Gastrocnemius medialis (tissue), 4 donors: Measurements from ENCODE around the gene TNS1. TPM values are rescaled to one million over a fixed set of nuclear protein-coding genes. Genes with fewer than 3 reads are reported as not detected.
A peak's percentile ranks its signal among the peaks of the same experiment; 100 is the strongest.
"Not testable (repeated sequence)": the region's sequence is repeated elsewhere in the genome, so short reads cannot be mapped to it uniquely, and the experiment has no call there.

Experiments
- ATAC-seq, 2 donors: fragments of 150-250 bp; one replicate each; pipeline ENCODE4 v1.9.1; 2016
- DNase-seq, 2 donors: peaks; one replicate each; pipeline ENCODE4 v3.0.0-alpha.2; 2019
- H3K27ac ChIP-seq, 4 donors: fragments of 200-600 bp; sonication (generic); 1 replicate in 1 of 4; 2 replicates in 3 of 4; pipeline ENCODE4 v1.5.1; 2016 to 2018; ENCODE audit warnings: mild to moderate bottlenecking in 2 of 4, moderate library complexity in 1 of 4
- H3K27me3 ChIP-seq, 3 donors: fragments of 200-600 bp; sonication (generic) in 2 of 3; 1 replicate in 1 of 3; 2 replicates in 2 of 3; pipeline versions ENCODE4 v1.5.1 to v1.6.0; 2016 to 2019; ENCODE audit warnings: mild to moderate bottlenecking in 1 of 3, moderate library complexity in 1 of 3
- H3K36me3 ChIP-seq, 2 donors: fragments of 200-600 bp; sonication (generic) in 1 of 2; one replicate each; pipeline ENCODE4 v1.5.1; 2017 to 2018
- H3K4me1 ChIP-seq, 2 donors: fragments of 200-600 bp; sonication (generic) in 1 of 2; one replicate each; pipeline ENCODE4 v1.5.1; 2016 to 2017; ENCODE audit warnings: mild to moderate bottlenecking in 2 of 2
- H3K4me3 ChIP-seq, 4 donors: fragments of 200-600 bp; sonication (generic) in 3 of 4; 1 replicate in 1 of 4; 2 replicates in 3 of 4; pipeline ENCODE4 v1.5.1; 2016 to 2019; ENCODE audit warnings: mild to moderate bottlenecking in 2 of 4
- H3K9me3 ChIP-seq, 3 donors: fragments of 200-600 bp; sonication (generic) in 2 of 3; 1 replicate in 1 of 3; 2 replicates in 2 of 3; pipeline ENCODE4 v1.5.1; 2016 to 2019
- POLR2A ChIP-seq, 2 donors: fragments of 450-650 bp; IDR thresholded peaks; one replicate each; pipeline ENCODE4 v1.6.1; 2017; ENCODE audit warnings: antibody characterized with exemption in 2 of 2, mild to moderate bottlenecking in 2 of 2, moderate library complexity in 2 of 2
- in situ Hi-C, 4 donors: fragments of 200-750 bp; cut with MboI; loops; one replicate each; pipeline versions ENCODE4 v1.15.0 to v1.8.0; 2017; ENCODE audit warnings: low sequenced_read_pairs in 4 of 4
- intact Hi-C: fragments of 100-400 bp; cut with DNase I; formaldehyde crosslinking; loops from one replicate; pipeline ENCODE4 v1.15.1; 2023; ENCODE audit warnings: low total_unique reads
- total RNA-seq, 4 donors: library from RNA; depleted of rRNA; stranded (reverse); fragments of >200 nt; gene quantifications; one replicate each; pipeline versions ENCODE4 v1.1.0 to v1.2.3, GENCODE V29; 2016
- TF ChIP-seq, protein P1 (sequence below), 5 experiments: fragments of 450-650 bp in 3 of 5; fragments of 200-600 bp in 2 of 5; sonication (generic) in 2 of 5; IDR thresholded peaks in 4 of 5; conservative IDR thresholded peaks in 1 of 5; 1 replicate in 4 of 5; 2 replicates in 1 of 5; pipeline ENCODE4 v1.5.1; 2016 to 2019; ENCODE audit warnings: antibody characterized with exemption in 5 of 5, mild to moderate bottlenecking in 3 of 5, moderate library complexity in 3 of 5

Gene TNS1
- total RNA-seq, 4 donors from 2014 or later = 407 to 670 (median 484) TPM

DNA sequence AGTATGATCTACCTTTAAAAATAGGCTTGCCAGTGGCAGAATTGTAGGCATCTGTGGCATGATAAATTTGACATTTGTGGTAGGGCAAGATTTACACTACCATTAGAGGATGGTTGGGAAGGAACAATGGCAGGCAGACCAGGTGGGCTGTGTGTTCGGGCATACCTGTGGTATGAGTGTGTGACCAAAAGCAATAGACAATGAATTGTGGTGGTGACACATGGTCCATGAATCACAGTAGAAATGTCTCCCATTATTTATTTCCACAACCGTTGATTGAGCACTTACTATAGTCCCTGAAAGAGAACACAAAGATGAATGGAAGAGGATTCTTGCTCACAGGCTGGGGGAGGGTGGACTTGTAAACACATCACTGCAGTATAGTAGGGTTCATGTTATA lies 36.4 kb upstream of the TNS1 start:
- Histone ChIP-seq H3K36me3 (no peaks in the 10 kb centered on the region), H3K4me1 (peaks cover 4 to 13% of the 10 kb centered on the region in 2 donors), H3K27me3 (no peaks in the 10 kb centered on the region), H3K27ac (no peak overlapping the region), H3K9me3 (no peaks in the 10 kb centered on the region), H3K4me3 (no peak overlapping the region)
- DNase-seq (no peak), ATAC-seq (no peak)
- in situ Hi-C loops (no loop called here), intact Hi-C loops (no loop called here)
- TF ChIP-seq POLR2A (IDR thresholded peaks at IDR 0.05) = no peak
- TF ChIP-seq, protein P1, sequence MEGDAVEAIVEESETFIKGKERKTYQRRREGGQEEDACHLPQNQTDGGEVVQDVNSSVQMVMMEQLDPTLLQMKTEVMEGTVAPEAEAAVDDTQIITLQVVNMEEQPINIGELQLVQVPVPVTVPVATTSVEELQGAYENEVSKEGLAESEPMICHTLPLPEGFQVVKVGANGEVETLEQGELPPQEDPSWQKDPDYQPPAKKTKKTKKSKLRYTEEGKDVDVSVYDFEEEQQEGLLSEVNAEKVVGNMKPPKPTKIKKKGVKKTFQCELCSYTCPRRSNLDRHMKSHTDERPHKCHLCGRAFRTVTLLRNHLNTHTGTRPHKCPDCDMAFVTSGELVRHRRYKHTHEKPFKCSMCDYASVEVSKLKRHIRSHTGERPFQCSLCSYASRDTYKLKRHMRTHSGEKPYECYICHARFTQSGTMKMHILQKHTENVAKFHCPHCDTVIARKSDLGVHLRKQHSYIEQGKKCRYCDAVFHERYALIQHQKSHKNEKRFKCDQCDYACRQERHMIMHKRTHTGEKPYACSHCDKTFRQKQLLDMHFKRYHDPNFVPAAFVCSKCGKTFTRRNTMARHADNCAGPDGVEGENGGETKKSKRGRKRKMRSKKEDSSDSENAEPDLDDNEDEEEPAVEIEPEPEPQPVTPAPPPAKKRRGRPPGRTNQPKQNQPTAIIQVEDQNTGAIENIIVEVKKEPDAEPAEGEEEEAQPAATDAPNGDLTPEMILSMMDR (IDR thresholded peaks at IDR 0.05 in 4 of 5, conservative IDR thresholded peaks at IDR 0.05 in 1 of 5) = no peak

DNA sequence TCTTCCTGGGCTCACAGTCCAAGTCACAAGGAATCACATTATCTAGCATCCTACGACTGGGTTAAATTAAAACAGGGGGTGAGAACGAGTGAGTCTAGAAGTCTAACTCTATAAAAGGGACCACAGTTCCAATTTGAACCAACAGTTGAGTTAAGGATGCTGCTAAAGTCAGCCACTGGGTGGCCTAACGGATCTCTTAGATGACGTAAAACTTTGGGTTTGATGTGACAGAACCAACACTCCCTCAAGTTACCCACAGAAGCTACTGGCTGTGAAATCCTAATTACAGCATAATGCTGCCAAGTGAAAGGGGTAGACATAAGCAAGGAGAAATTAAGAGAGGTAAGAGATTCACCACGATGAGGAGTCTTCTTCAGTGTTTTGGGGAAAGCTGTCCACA lies 33.6 kb upstream of the TNS1 start:
- intact Hi-C loops (no loop called here), in situ Hi-C loops (no loop called here)
- no peak for DNase-seq
- no peaks in the 10 kb centered on the region for H3K27me3 ChIP-seq
- H3K9me3 ChIP-seq = no peaks in the 10 kb centered on the region
- no peak for ATAC-seq
- H3K4me3 ChIP-seq = no peak overlapping the region
- H3K4me1 ChIP-seq = peaks cover 4 to 13% of the 10 kb centered on the region in 2 donors
- TF ChIP-seq, protein P1 (IDR thresholded peaks at IDR 0.05 in 4 of 5, conservative IDR thresholded peaks at IDR 0.05 in 1 of 5) = no peak
- no peak for TF ChIP-seq POLR2A (IDR thresholded peaks at IDR 0.05)
- H3K27ac ChIP-seq = no peak overlapping the region
- no peaks in the 10 kb centered on the region for H3K36me3 ChIP-seq

DNA sequence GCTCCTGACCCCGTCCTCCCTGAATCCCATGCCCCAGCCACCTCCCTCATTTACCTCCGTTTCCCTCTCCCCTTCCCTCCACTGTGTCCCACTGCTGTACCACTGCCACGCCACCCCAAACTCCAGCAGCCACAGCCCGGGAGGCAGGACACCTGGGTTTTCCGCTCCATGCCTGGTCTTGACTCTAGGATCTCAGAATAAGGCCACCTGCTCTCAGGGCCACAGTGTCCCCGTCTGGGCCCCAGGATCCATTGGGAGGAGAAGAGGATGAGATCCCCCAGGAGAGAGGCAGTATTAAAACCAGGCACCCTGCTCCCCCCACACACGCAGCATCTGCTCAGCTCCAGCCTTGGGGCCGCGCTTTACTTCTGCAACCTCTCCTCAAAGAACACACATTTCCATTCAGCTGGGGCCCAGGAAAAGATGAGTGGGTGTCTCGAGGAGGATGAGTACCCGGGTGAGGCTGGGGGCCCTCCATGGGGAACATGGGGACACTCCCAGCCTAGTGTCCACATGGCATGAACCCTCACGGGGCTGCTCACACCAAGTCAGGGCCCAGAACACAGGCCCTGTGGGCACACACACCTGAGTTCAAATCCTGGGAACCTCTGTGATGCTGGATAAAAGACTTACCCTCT lies 32.8 kb upstream of the TNS1 start:
- ATAC-seq = no peak
- no peak for TF ChIP-seq POLR2A (IDR thresholded peaks at IDR 0.05)
- TF ChIP-seq, protein P1 (IDR thresholded peaks at IDR 0.05 in 4 of 5, conservative IDR thresholded peaks at IDR 0.05 in 1 of 5) = no peak
- intact Hi-C loops = loop anchor here (2.0 kb wide), 3 partner anchors 25 to 249 kb away; no protein-coding TSS in a partner anchor
- no peak for DNase-seq
- H3K27ac ChIP-seq = no peak overlapping the region
- H3K36me3 ChIP-seq = no peaks in the 10 kb centered on the region
- H3K27me3 ChIP-seq = no peaks in the 10 kb centered on the region
- H3K4me1 ChIP-seq = peaks cover 4 to 13% of the 10 kb centered on the region in 2 donors
- in situ Hi-C loops = no loop called here
- no peak overlapping the region for H3K4me3 ChIP-seq
- no peaks in the 10 kb centered on the region for H3K9me3 ChIP-seq

DNA sequence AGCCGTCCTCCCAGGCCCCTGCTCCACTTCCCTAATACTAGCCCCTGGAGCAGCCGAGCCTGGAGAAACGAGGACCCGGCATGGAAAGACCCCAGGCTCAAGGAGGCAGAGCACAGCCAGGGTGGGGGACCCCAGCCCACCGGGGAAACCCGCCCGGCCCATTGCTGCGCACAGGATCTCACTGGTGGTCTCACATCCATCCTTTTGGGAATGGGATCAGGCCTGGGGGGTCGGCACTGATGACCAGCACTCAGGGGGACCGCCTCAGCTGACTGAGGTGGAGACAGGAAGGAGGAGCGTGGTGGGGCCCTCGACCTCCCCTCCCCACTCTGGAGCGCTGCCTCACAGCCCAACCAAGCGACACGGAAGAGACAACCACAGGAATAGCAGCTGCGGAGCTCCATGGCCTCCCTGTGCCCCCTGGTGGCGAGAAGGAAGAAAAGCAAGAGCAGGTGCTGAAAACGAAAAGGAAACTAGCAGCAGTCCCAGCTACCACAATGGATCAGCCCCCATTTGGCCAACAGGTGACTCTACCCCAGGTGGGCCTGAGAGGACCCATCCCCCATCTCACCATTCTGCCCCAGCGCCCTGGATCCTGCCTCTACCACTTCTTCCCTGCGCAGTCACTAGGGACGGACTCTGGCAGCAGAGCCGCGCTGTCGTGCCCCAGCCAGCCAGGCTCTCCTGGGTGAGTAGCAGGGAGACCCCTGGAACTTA lies 31.9 kb upstream of the TNS1 start:
- H3K27ac ChIP-seq, in situ Hi-C loops, H3K9me3 ChIP-seq, H3K36me3 ChIP-seq, H3K27me3 ChIP-seq: not testable (repeated sequence)
- intact Hi-C loops = loop anchor here (2.0 kb wide), 3 partner anchors 24 to 248 kb away; no protein-coding TSS in a partner anchor
- Histone ChIP-seq H3K4me3 (peak overlapping the region; percentile 16 to 38 (median 34)), H3K4me1 (peaks cover 6 to 13% of the 10 kb centered on the region in 2 donors)
- ATAC-seq (peak; percentile 86 to 93), DNase-seq (peak in 1 of 2 donors; percentile 64)
- TF ChIP-seq, protein P1 (IDR thresholded peaks at IDR 0.05 in 4 of 5, conservative IDR thresholded peaks at IDR 0.05 in 1 of 5) = peak; percentile 43 to 84 (median 65)
